ENCODE measurements around the gene ZSWIM3.
A peak's percentile ranks its signal among the peaks of the same experiment; 100 is the strongest.

The ZSWIM3 gene

DNA sequence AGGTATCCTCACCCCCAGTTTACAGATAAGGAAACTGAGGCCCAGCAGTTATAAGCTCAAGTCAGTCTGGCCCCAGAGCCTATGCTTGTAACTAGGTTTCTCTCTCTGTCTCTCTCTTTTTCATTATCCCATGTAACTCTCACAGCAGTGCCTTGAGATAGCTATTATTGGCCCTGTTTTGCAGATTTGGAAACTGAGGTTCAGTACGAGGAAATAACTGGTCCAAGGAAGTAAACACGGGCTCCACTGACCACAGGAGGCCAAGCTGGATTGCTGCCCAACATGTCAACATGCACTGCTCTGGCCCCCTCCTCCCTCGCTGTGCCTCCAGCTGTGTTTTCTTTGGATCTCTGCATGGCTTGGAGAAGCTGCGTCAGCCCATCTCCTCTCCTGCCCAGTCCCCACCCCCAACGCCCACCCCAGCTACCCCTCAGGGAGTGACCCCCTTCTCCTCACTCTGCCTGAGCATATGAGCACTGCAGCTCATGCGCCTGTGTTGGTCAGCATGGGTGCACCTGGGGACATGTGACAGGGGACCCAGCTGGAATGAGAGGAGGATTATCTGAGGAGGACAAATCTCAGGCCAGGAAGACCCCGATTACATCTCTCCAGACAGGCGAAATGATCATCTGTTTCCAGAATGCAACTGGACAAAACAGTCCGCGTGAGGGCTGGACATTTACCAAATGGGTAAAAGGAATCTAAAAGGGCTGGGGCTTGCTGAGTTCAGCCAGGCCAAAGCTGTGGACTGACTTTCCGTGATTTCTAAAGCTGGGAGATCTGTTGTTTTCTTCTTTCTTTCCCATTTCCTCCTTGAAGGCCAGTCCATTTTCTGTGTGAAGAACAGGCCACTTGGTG, 62.4 kb downstream of the ZSWIM3 start:
- Histone ChIP-seq H3K4me1 (ENCODE audit: control insufficient read depth in 2 of 2, insufficient read depth in 2 of 2, low read length in 2 of 2) (peaks cover 2 to 6% of the 10 kb centered on the region in 2 donors), H3K4me3 (ENCODE audit: low read length in 2 of 2) (no peak overlapping the region), H3K9ac (ENCODE audit: low read depth in 1 of 2, low read length in 2 of 2) (no peak overlapping the region)

DNA sequence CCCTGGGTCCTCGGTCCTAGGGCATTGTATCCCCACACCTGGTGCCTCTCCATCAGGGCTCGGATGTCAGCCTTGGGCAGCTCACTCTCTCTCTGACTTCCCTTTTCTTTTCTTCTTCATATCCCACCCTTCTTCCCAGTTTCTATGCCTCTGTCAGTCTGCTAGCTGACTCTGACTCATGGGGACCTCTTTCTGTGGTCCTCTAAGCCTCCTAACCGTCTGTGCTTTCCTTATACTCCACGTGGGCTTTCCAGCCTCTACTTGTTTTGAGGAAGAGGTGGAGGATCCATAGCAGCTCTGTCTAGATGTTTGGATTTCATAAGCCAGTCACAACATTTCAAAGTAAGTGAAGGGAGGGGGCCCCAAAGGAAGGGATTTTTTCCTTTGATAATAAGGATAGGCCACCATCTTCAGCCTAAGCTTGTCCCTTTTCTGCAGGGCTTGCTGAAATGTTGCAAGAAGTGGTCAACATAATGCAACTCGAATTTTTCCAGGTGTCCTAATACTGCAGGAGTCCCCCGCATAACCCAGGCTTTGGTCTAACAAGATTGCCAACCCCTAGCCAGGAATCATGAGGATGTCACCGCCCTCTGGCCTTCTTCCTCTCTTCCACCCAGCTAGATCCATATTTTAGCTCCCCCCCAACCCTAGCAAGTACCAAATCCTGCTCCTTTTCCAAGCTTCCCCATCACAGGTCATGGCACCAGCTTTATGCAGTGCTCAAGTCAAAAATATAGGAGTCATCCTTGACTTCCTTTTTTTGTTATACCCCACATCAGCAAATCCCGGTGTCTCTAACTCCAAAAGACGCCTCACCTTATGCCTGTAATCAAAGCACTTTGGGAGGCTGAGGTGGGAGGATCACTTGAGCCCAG, 63.3 kb downstream of the ZSWIM3 start:
- no peaks in the 10 kb centered on the region for H3K27me3 ChIP-seq (ENCODE audit: control insufficient read depth in 2 of 2, insufficient read depth in 2 of 2, low read length in 2 of 2)

More for the DNA sequence above, 62.4 kb downstream of the ZSWIM3 start:
- Histone ChIP-seq H3K27me3 (ENCODE audit: control insufficient read depth in 2 of 2, insufficient read depth in 2 of 2, low read length in 2 of 2) (no peaks in the 10 kb centered on the region), H3K36me3 (ENCODE audit: control insufficient read depth in 2 of 2, insufficient read depth in 2 of 2, low read length in 2 of 2) (no peaks in the 10 kb centered on the region), H3K9me3 (ENCODE audit: control insufficient read depth in 2 of 2, low read length in 2 of 2) (no peaks in the 10 kb centered on the region), H3K27ac (ENCODE audit: low read depth in 2 of 2, low read length in 2 of 2) (peak overlapping the region; percentile 59 to 63)

DNA sequence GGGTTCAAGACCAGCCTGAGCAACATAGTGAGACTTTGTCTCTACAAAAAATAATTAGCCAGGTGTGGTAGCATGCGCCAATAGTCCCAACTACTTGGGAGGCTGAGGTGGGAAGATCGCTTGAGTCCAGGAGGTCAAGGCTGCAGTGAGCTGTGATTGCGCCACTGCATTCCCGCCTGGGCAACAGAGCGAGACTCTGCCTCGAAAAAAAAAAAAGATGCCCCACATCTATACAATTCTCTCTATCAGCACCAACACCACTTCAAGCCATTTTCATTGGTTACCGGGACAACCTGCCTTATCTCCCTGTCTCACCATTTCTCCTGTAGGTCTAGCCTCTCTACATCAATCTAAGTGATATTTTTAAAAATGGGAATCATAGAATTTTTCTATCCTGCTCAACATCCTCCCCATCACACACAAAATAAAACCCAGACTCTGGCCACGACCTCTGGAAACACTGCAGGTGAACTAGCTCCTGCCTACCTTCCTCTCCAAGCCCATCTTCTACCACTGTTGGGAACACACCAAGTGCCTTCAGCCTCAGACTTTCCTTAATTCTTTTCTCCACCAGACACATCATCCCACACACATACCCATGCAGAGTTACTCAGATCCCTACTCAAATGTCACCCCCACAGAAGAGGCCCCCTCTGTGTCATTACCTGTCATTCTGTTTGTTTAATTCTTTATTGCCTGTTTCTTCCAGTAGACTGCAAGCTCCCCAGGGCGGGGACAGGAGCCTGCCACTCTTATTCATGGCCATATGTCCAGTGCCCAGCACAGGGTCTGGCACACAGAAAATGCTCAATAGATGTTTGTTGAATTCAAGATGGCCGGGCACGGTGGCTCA, 64.1 kb downstream of the ZSWIM3 start:
- Histone ChIP-seq H3K4me1 (ENCODE audit: control insufficient read depth in 2 of 2, insufficient read depth in 2 of 2, low read length in 2 of 2) (peaks cover 2 to 6% of the 10 kb centered on the region in 2 donors), H3K27me3 (ENCODE audit: control insufficient read depth in 2 of 2, insufficient read depth in 2 of 2, low read length in 2 of 2) (no peaks in the 10 kb centered on the region), H3K9ac (ENCODE audit: low read depth in 1 of 2, low read length in 2 of 2) (no peak overlapping the region), H3K27ac (ENCODE audit: low read depth in 2 of 2, low read length in 2 of 2) (no peak overlapping the region), H3K9me3 (ENCODE audit: control insufficient read depth in 2 of 2, low read length in 2 of 2) (no peaks in the 10 kb centered on the region), H3K4me3 (ENCODE audit: low read length in 2 of 2) (no peak overlapping the region), H3K36me3 (ENCODE audit: control insufficient read depth in 2 of 2, insufficient read depth in 2 of 2, low read length in 2 of 2) (no peaks in the 10 kb centered on the region)

More for the DNA sequence above, 63.3 kb downstream of the ZSWIM3 start:
- no peak overlapping the region for H3K4me3 ChIP-seq (ENCODE audit: low read length in 2 of 2)
- no peak overlapping the region for H3K9ac ChIP-seq (ENCODE audit: low read depth in 1 of 2, low read length in 2 of 2)
- no peaks in the 10 kb centered on the region for H3K9me3 ChIP-seq (ENCODE audit: control insufficient read depth in 2 of 2, low read length in 2 of 2)
- peak overlapping the region in 1 of 2 donors; percentile 63 for H3K27ac ChIP-seq (ENCODE audit: low read depth in 2 of 2, low read length in 2 of 2)
- H3K36me3 ChIP-seq (ENCODE audit: control insufficient read depth in 2 of 2, insufficient read depth in 2 of 2, low read length in 2 of 2) = no peaks in the 10 kb centered on the region
- H3K4me1 ChIP-seq (ENCODE audit: control insufficient read depth in 2 of 2, insufficient read depth in 2 of 2, low read length in 2 of 2) = peaks cover 2 to 6% of the 10 kb centered on the region in 2 donors

DNA sequence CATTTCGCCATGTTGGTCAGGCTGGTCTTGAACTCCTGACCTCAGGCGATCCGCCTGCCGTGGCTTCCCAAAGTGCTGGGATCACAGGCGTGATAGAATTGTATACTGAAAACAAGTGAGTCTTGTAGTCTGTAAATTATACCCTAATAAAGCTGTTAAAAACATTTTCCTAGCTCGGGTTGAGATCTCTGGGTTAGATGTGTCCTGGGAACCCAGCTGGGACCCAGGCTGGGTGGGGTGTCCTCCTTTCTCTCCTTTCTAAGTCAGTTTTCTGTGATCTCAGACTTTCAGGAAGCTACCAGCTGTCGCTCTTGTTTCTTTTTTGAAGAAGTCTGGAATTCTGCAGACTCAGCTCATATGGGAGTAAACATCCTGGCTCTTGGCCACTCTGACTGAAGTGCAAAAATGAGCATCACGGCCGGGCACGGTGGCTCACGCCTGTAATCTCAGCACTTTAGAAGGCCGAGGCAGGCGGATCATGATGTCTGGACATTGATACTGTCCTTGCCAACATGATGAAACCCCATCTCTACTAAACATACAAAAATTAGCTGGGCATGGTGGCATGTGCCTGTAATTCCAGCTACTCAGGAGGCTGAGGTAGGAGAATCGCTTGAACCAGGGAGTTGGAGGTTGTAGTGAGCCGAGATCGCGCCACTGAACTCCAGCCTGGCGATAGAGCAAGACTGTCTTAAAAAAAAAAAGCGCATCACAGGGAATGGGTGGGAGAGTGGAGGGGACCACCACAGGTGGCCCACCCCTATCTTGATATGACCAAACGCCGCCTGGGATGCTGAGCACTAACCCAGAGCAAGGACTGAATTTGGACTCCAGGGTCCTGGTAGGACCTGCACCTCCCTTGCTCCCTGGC, 67.2 kb downstream of the ZSWIM3 start:
- peak overlapping the region; percentile 58 to 60 for H3K27ac ChIP-seq (ENCODE audit: low read depth in 2 of 2, low read length in 2 of 2)
- peak overlapping the region; percentile 0 to 24 for H3K9ac ChIP-seq (ENCODE audit: low read depth in 1 of 2, low read length in 2 of 2)
- H3K4me1 ChIP-seq (ENCODE audit: control insufficient read depth in 2 of 2, insufficient read depth in 2 of 2, low read length in 2 of 2) = peaks cover 0 to under 1% of the 10 kb centered on the region in 2 donors
- no peaks in the 10 kb centered on the region for H3K9me3 ChIP-seq (ENCODE audit: control insufficient read depth in 2 of 2, low read length in 2 of 2)
- no peaks in the 10 kb centered on the region for H3K36me3 ChIP-seq (ENCODE audit: control insufficient read depth in 2 of 2, insufficient read depth in 2 of 2, low read length in 2 of 2)
- H3K4me3 ChIP-seq (ENCODE audit: low read length in 2 of 2) = no peak overlapping the region
- H3K27me3 ChIP-seq (ENCODE audit: control insufficient read depth in 2 of 2, insufficient read depth in 2 of 2, low read length in 2 of 2) = no peaks in the 10 kb centered on the region

DNA sequence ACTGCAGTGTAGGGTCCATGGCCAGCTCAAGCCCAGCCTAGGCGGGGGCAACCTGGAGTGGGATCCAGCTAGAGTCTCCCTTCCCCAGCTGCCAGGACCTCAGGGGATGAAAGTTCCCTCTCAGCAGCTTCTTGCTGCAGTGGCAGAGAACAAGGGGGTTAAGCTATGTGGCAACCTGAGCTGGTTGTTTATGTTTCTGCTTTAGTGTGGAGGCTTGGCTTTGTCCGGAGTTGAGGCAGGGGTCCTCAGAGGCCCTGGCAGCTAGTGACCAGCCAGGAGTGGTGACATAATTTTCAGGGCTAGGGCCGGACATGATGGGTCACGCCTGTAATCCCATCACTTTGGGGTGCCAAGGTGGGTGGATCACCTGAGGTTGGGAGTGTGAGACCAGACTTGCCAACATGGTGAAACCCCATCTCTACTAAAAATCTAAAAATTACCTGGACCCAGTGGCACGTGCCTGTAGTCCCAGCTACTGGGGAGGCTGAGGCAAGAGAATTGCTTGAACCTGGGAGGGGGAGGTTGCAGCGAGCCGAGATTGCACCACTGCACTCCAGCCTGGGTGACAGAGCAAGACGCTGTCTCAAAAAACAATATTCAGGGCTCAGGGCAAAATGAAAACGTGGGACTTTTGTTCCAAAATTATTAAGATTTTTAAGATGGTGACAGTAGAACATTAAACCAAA, 68.5 kb downstream of the ZSWIM3 start:
- H3K27ac ChIP-seq (ENCODE audit: low read depth in 2 of 2, low read length in 2 of 2) = no peak overlapping the region
- H3K4me1 ChIP-seq (ENCODE audit: control insufficient read depth in 2 of 2, insufficient read depth in 2 of 2, low read length in 2 of 2) = no peaks in the 10 kb centered on the region

DNA sequence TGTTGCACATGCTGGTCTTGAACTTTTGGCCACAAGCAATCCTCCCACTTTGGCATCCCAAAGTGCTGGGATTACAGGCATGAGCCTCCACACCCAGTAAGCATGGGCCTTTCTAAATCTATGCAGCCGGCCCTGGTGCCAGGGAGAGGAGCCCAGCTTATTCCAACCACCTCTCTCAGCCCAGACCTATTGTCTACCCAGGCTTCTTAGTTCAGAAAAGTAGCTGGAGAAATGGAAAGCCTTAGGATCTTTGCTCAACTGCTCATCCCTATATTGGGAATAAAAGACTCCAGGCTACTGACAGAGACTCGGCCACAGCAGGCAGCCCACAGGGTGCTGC, 69.3 kb downstream of the ZSWIM3 start:
- Histone ChIP-seq H3K4me1 (ENCODE audit: control insufficient read depth in 2 of 2, insufficient read depth in 2 of 2, low read length in 2 of 2) (no peaks in the 10 kb centered on the region), H3K9ac (ENCODE audit: low read depth in 1 of 2, low read length in 2 of 2) (no peak overlapping the region), H3K27me3 (ENCODE audit: control insufficient read depth in 2 of 2, insufficient read depth in 2 of 2, low read length in 2 of 2) (no peaks in the 10 kb centered on the region), H3K27ac (ENCODE audit: low read depth in 2 of 2, low read length in 2 of 2) (no peak overlapping the region), H3K36me3 (ENCODE audit: control insufficient read depth in 2 of 2, insufficient read depth in 2 of 2, low read length in 2 of 2) (no peaks in the 10 kb centered on the region), H3K9me3 (ENCODE audit: control insufficient read depth in 2 of 2, low read length in 2 of 2) (no peaks in the 10 kb centered on the region), H3K4me3 (ENCODE audit: low read length in 2 of 2) (no peak overlapping the region)

More for the DNA sequence above, 68.5 kb downstream of the ZSWIM3 start:
- no peak overlapping the region for H3K4me3 ChIP-seq (ENCODE audit: low read length in 2 of 2)
- H3K9ac ChIP-seq (ENCODE audit: low read depth in 1 of 2, low read length in 2 of 2) = no peak overlapping the region
- no peaks in the 10 kb centered on the region for H3K36me3 ChIP-seq (ENCODE audit: control insufficient read depth in 2 of 2, insufficient read depth in 2 of 2, low read length in 2 of 2)
- no peaks in the 10 kb centered on the region for H3K27me3 ChIP-seq (ENCODE audit: control insufficient read depth in 2 of 2, insufficient read depth in 2 of 2, low read length in 2 of 2)
- H3K9me3 ChIP-seq (ENCODE audit: control insufficient read depth in 2 of 2, low read length in 2 of 2) = no peaks in the 10 kb centered on the region

DNA sequence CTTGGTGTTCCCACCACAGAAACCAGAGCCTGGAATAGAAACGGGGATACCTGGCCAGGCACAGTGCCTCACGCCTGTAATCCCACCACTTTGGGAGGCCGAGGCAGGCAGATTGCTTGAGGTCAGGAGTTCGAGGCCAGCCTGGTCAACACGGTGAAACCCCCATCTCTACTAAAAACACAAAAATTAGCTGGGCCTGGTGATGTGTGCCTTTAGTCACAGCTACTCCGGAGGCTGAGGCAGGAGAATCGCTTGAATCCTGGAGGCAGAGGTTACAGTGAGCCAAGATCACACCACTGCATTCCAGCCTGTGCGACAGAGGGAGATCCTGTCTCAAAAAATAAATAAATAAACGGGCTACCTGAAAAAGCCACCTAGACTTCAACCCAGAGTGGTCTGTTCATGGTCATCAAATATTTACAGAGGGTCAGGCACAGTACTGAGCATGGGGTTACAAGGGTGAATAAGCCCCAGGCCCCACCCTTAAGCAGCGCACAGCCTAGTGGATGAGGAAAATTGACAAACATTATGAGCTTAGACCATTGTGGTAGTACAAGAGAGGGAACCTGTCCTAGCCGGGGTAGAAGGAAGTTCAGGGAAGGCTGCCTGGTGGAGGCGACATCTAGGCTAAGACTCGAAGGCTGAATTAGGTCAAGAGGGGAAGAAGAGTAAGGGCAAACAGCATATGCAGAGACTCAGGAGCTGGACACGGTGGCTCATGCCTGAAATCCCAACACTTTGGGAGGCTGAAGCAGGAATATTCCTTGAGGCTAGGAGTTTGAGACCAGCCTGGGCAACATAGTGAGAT, 69.9 kb downstream of the ZSWIM3 start:
- Histone ChIP-seq H3K4me1 (ENCODE audit: control insufficient read depth in 2 of 2, insufficient read depth in 2 of 2, low read length in 2 of 2) (no peaks in the 10 kb centered on the region), H3K9ac (ENCODE audit: low read depth in 1 of 2, low read length in 2 of 2) (no peak overlapping the region), H3K27ac (ENCODE audit: low read depth in 2 of 2, low read length in 2 of 2) (no peak overlapping the region), H3K36me3 (ENCODE audit: control insufficient read depth in 2 of 2, insufficient read depth in 2 of 2, low read length in 2 of 2) (no peaks in the 10 kb centered on the region), H3K27me3 (ENCODE audit: control insufficient read depth in 2 of 2, insufficient read depth in 2 of 2, low read length in 2 of 2) (no peaks in the 10 kb centered on the region), H3K4me3 (ENCODE audit: low read length in 2 of 2) (no peak overlapping the region), H3K9me3 (ENCODE audit: control insufficient read depth in 2 of 2, low read length in 2 of 2) (no peaks in the 10 kb centered on the region)

All from mucosa of rectum (tissue), 2 donors.